HG03521 (cell line): ENCODE measurements around the gene APP.
"Not testable (repeated sequence)": the region's sequence is repeated elsewhere in the genome, so short reads cannot be mapped to it uniquely, and the experiment has no call there.

Experiments used
- ATAC-seq: cut with Tn5 transposase; IDR thresholded peaks from one replicate; pipeline ENCODE4 v1.9.1; 2021; ENCODE audit warnings: mild to moderate bottlenecking, moderate library complexity; ENCODE audit not compliant: unreplicated experiment

Gene APP

GRCh38 chr21:25953196-25953595 is 217.4 kb downstream of the APP start:
- no peak for ATAC-seq

GRCh38 chr21:25952306-25952705 is 218.3 kb downstream of the APP start:
- no peak for ATAC-seq

GRCh38 chr21:25949701-25950100 is 220.9 kb downstream of the APP start:
- no peak for ATAC-seq

GRCh38 chr21:25944672-25945213 is 225.8 kb downstream of the APP start:
- ATAC-seq = no peak

GRCh38 chr21:25944082-25944481 is 226.5 kb downstream of the APP start:
- no peak for ATAC-seq

- no peak for ATAC-seq
Measured at GRCh38 chr21:25942135-25942534, 228.4 kb downstream of the APP start.

GRCh38 chr21:25939396-25939761 is 231.2 kb downstream of the APP start:
- ATAC-seq = no peak

GRCh38 chr21:25938658-25939395 is 231.7 kb downstream of the APP start:
- ATAC-seq = no peak

GRCh38 chr21:25936776-25937175 is 233.8 kb downstream of the APP start:
- ATAC-seq = no peak

GRCh38 chr21:25934771-25935224 is 235.8 kb downstream of the APP start:
- ATAC-seq = no peak

- ATAC-seq = no peak
Measured at GRCh38 chr21:25934130-25934529, 236.4 kb downstream of the APP start.

- ATAC-seq = no peak
Measured at GRCh38 chr21:25931765-25932164, 238.8 kb downstream of the APP start.

- no peak for ATAC-seq
Measured at GRCh38 chr21:25929856-25930520, 240.6 kb downstream of the APP start.

- ATAC-seq = no peak
Measured at GRCh38 chr21:25927195-25927880, 243.2 kb downstream of the APP start.

GRCh38 chr21:25925936-25926335 is 244.6 kb downstream of the APP start:
- ATAC-seq = no peak

GRCh38 chr21:25925064-25925800 is 245.3 kb downstream of the APP start:
- ATAC-seq = no peak

GRCh38 chr21:25918152-25918551 is 252.4 kb downstream of the APP start:
- ATAC-seq = not testable (repeated sequence)

GRCh38 chr21:25916226-25916625 is 254.3 kb downstream of the APP start:
- no peak for ATAC-seq

- no peak for ATAC-seq
Measured at GRCh38 chr21:25913479-25913878, 257.1 kb downstream of the APP start.

GRCh38 chr21:25912402-25912746 is 258.2 kb downstream of the APP start:
- no peak for ATAC-seq
